H9 (cell line): ENCODE results near the gene ZRANB1. TPM values are rescaled to one million over a fixed set of nuclear protein-coding genes. Genes with fewer than 3 reads are reported as not detected.

ENCODE experiments used
- DNase-seq: peaks from one replicate; pipeline ENCODE4 v3.0.0-alpha.2; 2017
- H2AFZ ChIP-seq: one replicate; pipeline ENCODE4 v1.6.1; 2013; ENCODE audit warnings: mild to moderate bottlenecking, low read length, control low read depth, moderate library complexity
- H2AK5ac ChIP-seq: 2 replicates; pipeline ENCODE4 v1.6.1; 2013; ENCODE audit warnings: low read length, control low read depth, mixed read lengths; ENCODE audit not compliant: insufficient read length
- H2BK120ac ChIP-seq: one replicate; pipeline ENCODE4 v1.6.1; 2013; ENCODE audit warnings: low read depth, mild to moderate bottlenecking, low read length, control low read depth, inconsistent platforms; ENCODE audit not compliant: poor library complexity, severe bottlenecking
- H2BK12ac ChIP-seq: 2 replicates; pipeline ENCODE4 v1.6.1; 2013; ENCODE audit warnings: low read length, control low read depth, mixed read lengths, low read depth; ENCODE audit not compliant: insufficient read length
- H2BK15ac ChIP-seq: 2 replicates; pipeline ENCODE4 v1.6.1; 2013; ENCODE audit warnings: low read depth, low read length, control low read depth
- H2BK20ac ChIP-seq: one replicate; pipeline ENCODE4 v1.6.1; 2013; ENCODE audit warnings: low read depth, mild to moderate bottlenecking, low read length, control low read depth, inconsistent platforms; ENCODE audit not compliant: poor library complexity, severe bottlenecking
- H2BK5ac ChIP-seq: 2 replicates; pipeline ENCODE4 v1.6.1; 2013; ENCODE audit warnings: low read length, control low read depth, mixed read lengths; ENCODE audit not compliant: insufficient read length
- H3K14ac ChIP-seq: 2 replicates; pipeline ENCODE4 v1.6.1; 2013; ENCODE audit warnings: low read length, control low read depth; ENCODE audit not compliant: insufficient read depth
- H3K18ac ChIP-seq: 2 replicates; pipeline ENCODE4 v1.6.1; 2013; ENCODE audit warnings: low read depth, mild to moderate bottlenecking, mixed read lengths, low read length, control low read depth; ENCODE audit not compliant: insufficient read length
- H3K23ac ChIP-seq: 2 replicates; pipeline ENCODE4 v1.6.1; 2013; ENCODE audit warnings: low read length, control low read depth, mixed read lengths, low read depth; ENCODE audit not compliant: insufficient read length
- H3K23me2 ChIP-seq: 2 replicates; pipeline ENCODE4 v1.6.1; 2013; ENCODE audit warnings: low read depth, mild to moderate bottlenecking, mixed read lengths, low read length, control low read depth; ENCODE audit not compliant: insufficient read length, poor library complexity, severe bottlenecking
- H3K27ac ChIP-seq: 2 replicates; pipeline ENCODE4 v1.5.1; 2013; ENCODE audit warnings: low read length, control low read depth, mixed read lengths, low read depth; ENCODE audit not compliant: insufficient read length
- H3K27me3 ChIP-seq: 2 replicates; pipeline ENCODE4 v1.6.1; 2013; ENCODE audit warnings: low read length, control low read depth, inconsistent platforms; ENCODE audit not compliant: insufficient read depth
- H3K4ac ChIP-seq: 2 replicates; pipeline ENCODE4 v1.6.1; 2013; ENCODE audit warnings: low read depth, mild to moderate bottlenecking, control low read depth, inconsistent platforms, low read length, moderate library complexity
- H3K4me1 ChIP-seq: 2 replicates; pipeline ENCODE4 v1.6.1; 2013; ENCODE audit warnings: low read length, control low read depth, inconsistent platforms; ENCODE audit not compliant: insufficient read depth
- H3K4me2 ChIP-seq: 2 replicates; pipeline ENCODE4 v1.6.1; 2013; ENCODE audit warnings: low read length, control low read depth, mixed read lengths; ENCODE audit not compliant: insufficient read length, insufficient read depth
- H3K56ac ChIP-seq: 2 replicates; pipeline ENCODE4 v1.6.1; 2013; ENCODE audit warnings: low read depth, mild to moderate bottlenecking, mixed read lengths, low read length, control low read depth; ENCODE audit not compliant: insufficient read length
- H3K79me1 ChIP-seq: 2 replicates; pipeline ENCODE4 v1.6.1; 2013; ENCODE audit warnings: low read depth, mild to moderate bottlenecking, moderate library complexity, low read length, control low read depth, inconsistent platforms; ENCODE audit not compliant: insufficient read depth, poor library complexity, severe bottlenecking
- H3K79me2 ChIP-seq: 2 replicates; pipeline ENCODE4 v1.6.1; 2013; ENCODE audit warnings: low read length, control low read depth, inconsistent platforms; ENCODE audit not compliant: insufficient read depth
- H3K9ac ChIP-seq: 2 replicates; pipeline ENCODE4 v1.6.1; 2013; ENCODE audit warnings: low read length, control low read depth, mixed read lengths; ENCODE audit not compliant: insufficient read length; ENCODE audit errors: extremely low read depth
- H3K9me3 ChIP-seq: one replicate; pipeline ENCODE4 v1.6.1; 2013; ENCODE audit warnings: low read depth, low read length, inconsistent platforms; ENCODE audit not compliant: control insufficient read depth
- H3T11ph ChIP-seq: one replicate; pipeline ENCODE4 v1.6.1; 2013; ENCODE audit warnings: mild to moderate bottlenecking, low read length, control low read depth, inconsistent platforms
- H4K20me1 ChIP-seq: one replicate; pipeline ENCODE4 v1.6.1; 2013; ENCODE audit not compliant: control insufficient read depth, insufficient read length, insufficient read depth
- H4K5ac ChIP-seq: 2 replicates; pipeline ENCODE4 v1.6.1; 2013; ENCODE audit warnings: low read depth, mild to moderate bottlenecking, mixed read lengths, low read length, control low read depth; ENCODE audit not compliant: insufficient read length
- H4K8ac ChIP-seq: replicated peaks from 2 replicates; pipeline ENCODE4 v1.6.1; 2013; ENCODE audit warnings: low read length, control low read depth, mixed read lengths, low read depth; ENCODE audit not compliant: insufficient read length
- H4K91ac ChIP-seq: 2 replicates; pipeline ENCODE4 v1.6.1; 2013; ENCODE audit warnings: low read depth, mild to moderate bottlenecking, moderate library complexity, mixed read lengths, low read length, control low read depth; ENCODE audit not compliant: insufficient read length
- H3K27ac Mint-ChIP-seq, 3 experiments: 2 replicates in 2 of 3; 3 replicates in 1 of 3; pipeline ENCODE4 v1.8.0; 2020 to 2021; ENCODE audit warnings: mixed read lengths in 3 of 3, mild to moderate bottlenecking in 1 of 3, moderate library complexity in 1 of 3
- H3K27me3 Mint-ChIP-seq: 2 replicates; pipeline ENCODE4 v1.8.0; 2021; ENCODE audit warnings: low read depth, mild to moderate bottlenecking, moderate library complexity, mixed read lengths
- H3K36me3 Mint-ChIP-seq, 3 experiments: 2 replicates in 2 of 3; 3 replicates in 1 of 3; pipeline ENCODE4 v1.8.0; 2020 to 2021; ENCODE audit warnings: low read depth in 3 of 3, mixed read lengths in 3 of 3; ENCODE audit not compliant: insufficient read depth in 1 of 3
- H3K4me1 Mint-ChIP-seq, 2 experiments: 2 replicates each; pipeline ENCODE4 v1.8.0; 2020; ENCODE audit warnings: mixed read lengths in 2 of 2
- H3K4me3 Mint-ChIP-seq, 2 experiments: 2 replicates in 1 of 2; 3 replicates in 1 of 2; pipeline ENCODE4 v1.8.0; 2020 to 2021; ENCODE audit warnings: mild to moderate bottlenecking in 2 of 2, mixed read lengths in 2 of 2, moderate library complexity in 1 of 2
- H3K9me3 Mint-ChIP-seq, 2 experiments: 2 replicates in 1 of 2; 3 replicates in 1 of 2; pipeline ENCODE4 v1.8.0; 2020; ENCODE audit warnings: mild to moderate bottlenecking in 2 of 2, mixed read lengths in 2 of 2, moderate library complexity in 1 of 2
- WGBS: extraction: QIAGEN DNeasy Blood & Tissue Kit; methylation state at CpG from one replicate; pipeline ENCODE4 v1.1.7; 2013; ENCODE audit warnings: missing lambda C conversion rate, low lambda C conversion rate, mixed read lengths; ENCODE audit not compliant: insufficient read length; ENCODE audit errors: extremely low coverage; 5-methylcytosine and 5-hydroxymethylcytosine counted together
- total RNA-seq: library from RNA; stranded (reverse); gene quantifications from 2 replicates; pipeline ENCODE4 v1.2.1, GENCODE V29; 2021
- TF ChIP-seq, protein P1 (sequence below): fragments of 200-600 bp; sonication (generic); conservative IDR thresholded peaks from 3 replicates; pipeline ENCODE4 v1.8.0; 2021; ENCODE audit warnings: antibody characterized with exemption, mild to moderate bottlenecking

ZRANB1 gene
- total RNA-seq, 1 experiment from 2014 or later, result 17.4 TPM

DNA sequence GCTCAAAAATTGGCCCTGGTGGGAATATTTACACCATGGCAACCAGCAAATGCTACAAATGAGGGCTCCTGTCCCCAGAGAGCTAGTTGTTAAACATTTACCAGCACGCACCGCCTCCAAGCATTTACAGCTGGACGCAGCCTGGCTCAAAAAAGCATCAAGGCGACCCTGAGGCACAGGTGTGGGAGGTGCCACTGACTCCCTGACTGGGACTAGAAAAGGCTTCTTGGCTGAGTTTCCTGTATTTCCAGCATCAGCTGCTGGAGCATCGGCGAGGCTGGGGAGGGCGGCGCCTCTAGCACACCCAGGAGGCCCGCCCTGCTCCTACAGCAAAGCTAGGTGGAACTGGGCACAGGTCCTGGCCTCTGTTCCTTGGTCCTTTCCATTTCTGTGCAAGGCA is 43.5 kb upstream of the ZRANB1 start:
- no peak overlapping the region for H3K14ac ChIP-seq
- peak; percentile 54 for DNase-seq

More for the DNA sequence above, 43.5 kb upstream of the ZRANB1 start:
- Histone ChIP-seq H3K23ac (no peak overlapping the region), H4K5ac (no peak overlapping the region), H3K4ac (no peak overlapping the region), H3K9me3 (no peaks in the 10 kb centered on the region), H3K4me1 (no peaks in the 10 kb centered on the region), H3K9ac (no peak overlapping the region), H2AFZ (no peak overlapping the region), H3K79me1 (no peaks in the 10 kb centered on the region), H4K91ac (no peak overlapping the region), H2AK5ac (no peak overlapping the region), H3K4me2 (no peak overlapping the region), H3K56ac (no peak overlapping the region), H3K27ac (no peak overlapping the region), H2BK12ac (no peak overlapping the region), H2BK120ac (no peak overlapping the region), H2BK20ac (no peak overlapping the region), H2BK15ac (no peak overlapping the region), H3K79me2 (no peaks in the 10 kb centered on the region), H4K8ac (no peak overlapping the region), H3K27me3 (no peaks in the 10 kb centered on the region), H3K18ac (no peak overlapping the region), H3K23me2 (no peaks in the 10 kb centered on the region), H3T11ph (no peak overlapping the region), H2BK5ac (no peak overlapping the region), H4K20me1 (no peaks in the 10 kb centered on the region)
- no peaks in the 10 kb centered on the region for H3K36me3 Mint-ChIP-seq
- no peak overlapping the region for H3K27ac Mint-ChIP-seq
- TF ChIP-seq, protein P1, sequence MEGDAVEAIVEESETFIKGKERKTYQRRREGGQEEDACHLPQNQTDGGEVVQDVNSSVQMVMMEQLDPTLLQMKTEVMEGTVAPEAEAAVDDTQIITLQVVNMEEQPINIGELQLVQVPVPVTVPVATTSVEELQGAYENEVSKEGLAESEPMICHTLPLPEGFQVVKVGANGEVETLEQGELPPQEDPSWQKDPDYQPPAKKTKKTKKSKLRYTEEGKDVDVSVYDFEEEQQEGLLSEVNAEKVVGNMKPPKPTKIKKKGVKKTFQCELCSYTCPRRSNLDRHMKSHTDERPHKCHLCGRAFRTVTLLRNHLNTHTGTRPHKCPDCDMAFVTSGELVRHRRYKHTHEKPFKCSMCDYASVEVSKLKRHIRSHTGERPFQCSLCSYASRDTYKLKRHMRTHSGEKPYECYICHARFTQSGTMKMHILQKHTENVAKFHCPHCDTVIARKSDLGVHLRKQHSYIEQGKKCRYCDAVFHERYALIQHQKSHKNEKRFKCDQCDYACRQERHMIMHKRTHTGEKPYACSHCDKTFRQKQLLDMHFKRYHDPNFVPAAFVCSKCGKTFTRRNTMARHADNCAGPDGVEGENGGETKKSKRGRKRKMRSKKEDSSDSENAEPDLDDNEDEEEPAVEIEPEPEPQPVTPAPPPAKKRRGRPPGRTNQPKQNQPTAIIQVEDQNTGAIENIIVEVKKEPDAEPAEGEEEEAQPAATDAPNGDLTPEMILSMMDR, result no peak
- peaks cover 2% of the 10 kb centered on the region for H3K27me3 Mint-ChIP-seq
- H3K9me3 Mint-ChIP-seq, result no peaks in the 10 kb centered on the region
- H3K4me3 Mint-ChIP-seq, result no peak overlapping the region
- peaks cover 5% of the 10 kb centered on the region in 2 experiments for H3K4me1 Mint-ChIP-seq
- WGBS, result no CpG with 5 or more reads among the region's 9 CpGs
